GM12873 (cell line): ENCODE results near the gene CACNA1B.

Source experiments
- TF ChIP-seq, protein P1 (sequence below): IDR thresholded peaks from 2 replicates; pipeline ENCODE4 v1.5.1; 2012; ENCODE audit warnings: low read depth, mild to moderate bottlenecking, moderate library complexity, low read length, control low read depth; ENCODE audit not compliant: insufficient read depth; ENCODE audit errors: missing control alignments

CACNA1B gene

DNA sequence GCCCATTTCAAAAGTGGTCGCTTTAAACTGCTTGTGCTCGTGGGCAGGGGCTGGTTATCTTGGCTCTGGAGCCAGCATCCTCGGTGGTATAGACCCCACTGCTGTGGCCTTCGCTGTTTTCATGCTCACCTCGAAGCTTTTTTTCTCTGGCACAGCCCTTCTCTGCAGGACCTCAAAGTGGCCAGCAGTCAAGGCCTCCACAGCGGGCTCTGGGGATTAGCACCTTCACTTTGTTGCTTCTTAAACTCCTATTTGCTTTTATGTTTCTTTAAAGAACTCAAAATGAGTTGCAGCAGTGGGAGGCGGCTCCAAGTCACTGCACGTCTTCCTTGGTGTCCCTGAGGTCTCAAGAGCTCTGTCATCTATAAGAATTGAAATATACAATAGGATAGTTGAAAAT is 165.1 kb downstream of the CACNA1B start:
- TF ChIP-seq, protein P1, sequence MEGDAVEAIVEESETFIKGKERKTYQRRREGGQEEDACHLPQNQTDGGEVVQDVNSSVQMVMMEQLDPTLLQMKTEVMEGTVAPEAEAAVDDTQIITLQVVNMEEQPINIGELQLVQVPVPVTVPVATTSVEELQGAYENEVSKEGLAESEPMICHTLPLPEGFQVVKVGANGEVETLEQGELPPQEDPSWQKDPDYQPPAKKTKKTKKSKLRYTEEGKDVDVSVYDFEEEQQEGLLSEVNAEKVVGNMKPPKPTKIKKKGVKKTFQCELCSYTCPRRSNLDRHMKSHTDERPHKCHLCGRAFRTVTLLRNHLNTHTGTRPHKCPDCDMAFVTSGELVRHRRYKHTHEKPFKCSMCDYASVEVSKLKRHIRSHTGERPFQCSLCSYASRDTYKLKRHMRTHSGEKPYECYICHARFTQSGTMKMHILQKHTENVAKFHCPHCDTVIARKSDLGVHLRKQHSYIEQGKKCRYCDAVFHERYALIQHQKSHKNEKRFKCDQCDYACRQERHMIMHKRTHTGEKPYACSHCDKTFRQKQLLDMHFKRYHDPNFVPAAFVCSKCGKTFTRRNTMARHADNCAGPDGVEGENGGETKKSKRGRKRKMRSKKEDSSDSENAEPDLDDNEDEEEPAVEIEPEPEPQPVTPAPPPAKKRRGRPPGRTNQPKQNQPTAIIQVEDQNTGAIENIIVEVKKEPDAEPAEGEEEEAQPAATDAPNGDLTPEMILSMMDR: no peak

DNA sequence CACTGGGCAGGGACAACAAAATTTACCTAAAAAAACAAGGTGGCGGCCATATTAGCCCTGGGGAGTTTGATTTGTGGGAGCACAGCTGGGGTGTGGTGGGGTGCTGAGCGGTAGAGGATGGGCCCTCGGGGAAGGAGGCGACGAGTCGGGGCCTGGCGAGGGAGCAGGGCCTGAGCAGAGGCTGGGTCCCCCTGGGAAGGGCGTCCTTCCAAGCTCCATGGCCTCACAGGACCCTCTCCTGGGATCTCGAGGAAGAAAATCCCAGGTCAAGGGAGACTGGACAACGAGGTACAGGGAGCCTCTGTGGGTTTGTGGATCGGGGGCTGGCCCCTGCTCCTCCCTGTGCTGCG is 165.5 kb downstream of the CACNA1B start:
- TF ChIP-seq, protein P1: no peak

DNA sequence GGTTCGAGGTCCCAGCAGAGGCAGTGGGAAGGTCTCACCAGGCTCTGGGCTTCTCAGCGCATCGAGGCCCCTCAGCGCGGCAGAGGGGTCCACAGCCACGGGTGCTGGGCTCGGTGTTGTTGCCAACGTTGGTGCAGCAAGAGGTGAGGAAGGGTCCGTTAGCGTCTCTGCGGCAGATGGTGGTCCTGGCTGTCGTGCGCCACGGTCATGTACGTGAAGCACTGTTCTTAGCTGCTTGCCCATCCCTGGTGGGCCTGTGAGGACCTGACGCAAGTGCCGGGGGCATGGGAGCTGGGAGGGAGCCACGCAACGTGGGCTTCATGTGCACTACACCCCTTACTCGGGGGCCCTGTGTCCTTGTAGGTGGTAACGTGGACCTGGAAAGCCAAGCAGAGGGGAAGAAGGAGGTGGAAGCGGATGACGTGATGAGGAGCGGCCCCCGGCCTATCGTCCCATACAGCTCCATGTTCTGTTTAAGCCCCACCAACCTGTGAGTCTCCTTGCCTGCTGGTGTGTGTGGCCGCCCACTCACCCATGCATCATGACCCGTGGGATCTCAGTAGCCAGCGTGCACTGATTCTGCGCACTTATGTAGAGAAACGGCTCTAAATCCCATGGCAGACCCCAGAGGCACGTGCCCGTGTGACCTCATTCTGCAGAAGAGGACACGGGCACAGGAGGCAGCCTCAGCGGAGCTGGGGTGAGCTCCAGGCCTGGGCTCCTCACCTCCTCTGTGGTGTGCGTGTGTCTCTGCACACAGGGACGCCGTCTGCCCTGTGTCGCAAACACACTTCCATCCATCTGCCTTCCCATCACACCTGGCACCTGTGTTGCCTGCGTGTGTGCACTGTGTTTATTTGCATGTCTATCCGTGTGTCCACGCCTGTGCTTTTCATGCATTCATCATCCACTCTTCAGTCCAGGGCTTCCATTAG is 166.1 kb downstream of the CACNA1B start:
- TF ChIP-seq, protein P1: no peak

DNA sequence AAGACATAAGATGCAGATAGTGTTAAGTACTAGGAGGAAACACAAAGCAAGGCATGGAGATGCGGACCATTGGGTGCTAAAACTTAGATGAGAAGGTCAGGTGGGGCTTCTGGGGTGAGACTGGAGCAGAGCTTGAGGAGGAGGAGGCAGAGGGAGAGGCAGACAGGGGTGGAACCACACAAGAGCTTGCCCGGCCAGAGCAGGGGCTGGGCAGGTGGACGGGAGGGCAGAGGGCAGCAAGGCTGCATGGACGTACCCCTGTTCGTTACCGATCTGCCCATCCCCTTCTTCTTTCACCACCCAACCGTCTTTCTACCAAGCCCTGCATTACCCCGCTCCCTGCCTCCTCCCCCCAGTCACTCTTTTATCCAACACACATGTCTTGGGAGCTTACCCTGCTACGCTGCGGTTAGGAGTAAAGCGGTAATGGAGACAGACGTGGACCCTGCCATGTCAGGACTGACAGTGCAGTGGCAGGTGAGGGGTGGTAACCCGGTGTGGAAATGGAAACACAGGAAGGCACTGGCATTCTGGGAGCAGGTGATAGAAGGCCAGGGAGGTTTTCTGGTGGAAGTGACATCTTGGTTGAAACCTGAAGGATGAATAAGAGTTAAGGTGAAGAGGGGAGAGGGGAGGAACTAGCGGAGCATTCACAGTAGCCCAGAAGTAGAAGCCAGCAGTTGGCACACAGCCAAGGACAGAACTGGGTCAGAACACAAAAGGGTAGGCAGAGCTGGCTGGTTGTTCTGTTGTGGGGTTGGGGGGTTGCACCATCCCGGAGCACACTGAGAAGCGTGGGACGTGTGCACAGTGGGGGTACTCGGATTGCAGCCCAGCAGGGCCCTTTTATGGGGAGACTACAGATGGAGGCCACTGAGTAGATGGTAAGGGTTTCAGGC is 167.2 kb downstream of the CACNA1B start:
- TF ChIP-seq, protein P1: no peak

DNA sequence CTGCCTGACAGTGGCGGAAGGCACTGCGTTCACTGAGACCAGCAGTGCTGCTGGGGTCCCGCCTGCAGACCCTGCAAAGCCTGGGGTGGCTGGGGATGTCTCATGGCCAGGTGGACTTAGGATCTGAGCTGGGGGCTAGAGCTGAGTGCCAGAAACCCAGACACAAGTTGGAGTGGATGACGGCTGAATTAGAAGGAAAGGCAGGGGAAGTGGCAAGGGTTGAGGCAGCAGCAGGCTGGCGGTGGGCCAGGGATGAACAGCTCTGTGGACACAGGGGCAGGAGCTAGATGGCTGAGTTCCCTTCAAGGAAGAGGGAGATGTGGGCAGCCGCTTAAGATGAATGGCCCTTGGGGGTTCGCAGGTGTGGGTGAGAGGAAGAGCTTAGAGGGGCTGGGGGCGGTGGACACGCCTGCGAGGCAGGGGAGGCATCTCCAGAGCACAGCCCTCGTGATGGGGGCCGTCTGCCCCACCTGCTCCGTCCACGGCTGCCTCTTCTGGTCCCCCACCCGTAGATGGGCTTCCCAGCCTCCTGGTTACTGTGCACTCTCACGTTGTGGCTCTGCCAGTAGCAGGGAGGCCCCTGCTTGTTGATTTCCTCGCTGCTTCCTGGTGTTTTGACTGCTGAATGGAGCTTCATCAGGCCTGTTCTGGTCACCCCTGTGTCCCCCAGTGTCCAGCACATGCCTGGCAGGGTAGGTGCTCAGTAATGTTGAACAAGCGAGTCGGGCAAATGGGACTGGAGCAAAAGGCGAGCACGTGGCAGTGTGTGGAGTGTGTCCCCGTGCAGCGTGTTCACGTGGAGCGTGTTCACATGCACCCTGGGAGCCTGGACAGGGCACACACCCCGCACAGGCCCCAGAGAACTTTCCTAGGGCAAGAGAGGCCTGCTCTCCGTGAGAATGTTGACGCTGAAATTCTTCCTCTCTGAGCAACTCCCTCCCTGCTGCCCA is 168.2 kb downstream of the CACNA1B start:
- TF ChIP-seq, protein P1: no peak

DNA sequence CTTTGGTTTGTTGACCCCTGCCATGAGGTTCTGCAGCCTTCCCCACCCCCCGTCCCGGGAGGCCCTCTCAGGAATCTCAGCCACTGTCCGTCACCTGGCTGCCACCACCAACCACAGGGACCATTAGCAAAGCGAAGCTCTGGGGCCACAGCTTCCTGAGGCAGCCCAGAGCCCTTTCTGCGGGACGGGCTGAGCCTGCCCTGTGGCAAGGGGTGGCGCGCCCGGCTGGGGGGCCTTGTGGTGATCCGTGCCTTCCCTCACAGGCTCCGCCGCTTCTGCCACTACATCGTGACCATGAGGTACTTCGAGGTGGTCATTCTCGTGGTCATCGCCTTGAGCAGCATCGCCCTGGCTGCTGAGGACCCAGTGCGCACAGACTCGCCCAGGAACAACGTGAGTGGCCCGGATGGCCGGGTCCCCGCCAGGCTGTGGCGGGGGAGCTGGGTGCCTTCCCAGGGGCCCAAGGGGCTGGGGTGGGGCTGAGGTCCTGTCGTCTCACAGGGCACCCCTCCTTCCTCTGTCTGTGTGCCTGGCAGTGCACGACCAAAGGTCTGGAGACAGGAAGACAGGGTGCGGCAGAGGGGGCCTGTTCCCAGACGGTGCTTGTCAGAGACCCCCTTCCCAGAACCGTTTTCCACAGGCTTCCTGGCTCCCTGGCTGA is 169.2 kb downstream of the CACNA1B start:
- TF ChIP-seq, protein P1: no peak
